Activated CD4-positive, alpha-beta memory T cell treated with anti-CD3 and anti-CD28 coated beads for 36 hours (primary cell): ENCODE measurements around the gene CNNM2. TPM values are rescaled to one million over a fixed set of nuclear protein-coding genes. Genes with fewer than 3 reads are reported as not detected.
"Not testable (repeated sequence)": the region's sequence is repeated elsewhere in the genome, so short reads cannot be mapped to it uniquely, and the experiment has no call there.

Experiments
- CTCF ChIA-PET: fragments of 350-600 bp; sonication (Branson Sonifier 250); formaldehyde crosslinking; loops from one replicate; lab custom pipeline; 2021; ENCODE audit warnings: antibody characterized with exemption, inconsistent platforms; lab: Charles Lee
- POLR2A ChIA-PET: fragments of 350-600 bp; sonication (Branson Sonifier 250); formaldehyde crosslinking; loops from one replicate; lab custom pipeline; 2021; ENCODE audit warnings: antibody characterized with exemption; lab: Charles Lee
- DNase-seq: peaks from one replicate; pipeline ENCODE4 v3.0.0-alpha.2; 2020
- H3K27ac Mint-ChIP-seq: one replicate; pipeline ENCODE4 v1.8.0; 2021; ENCODE audit warnings: mixed read lengths
- H3K27me3 Mint-ChIP-seq: one replicate; pipeline ENCODE4 v1.8.0; 2021; ENCODE audit warnings: mixed read lengths
- H3K36me3 Mint-ChIP-seq: one replicate; pipeline ENCODE4 v1.8.0; 2021; ENCODE audit warnings: mixed read lengths
- H3K4me1 Mint-ChIP-seq: one replicate; pipeline ENCODE4 v1.8.0; 2021; ENCODE audit warnings: low read depth, mixed read lengths
- H3K4me3 Mint-ChIP-seq: one replicate; pipeline ENCODE4 v1.8.0; 2021; ENCODE audit warnings: mild to moderate bottlenecking, mixed read lengths
- H3K9me3 Mint-ChIP-seq: one replicate; pipeline ENCODE4 v1.8.0; 2021; ENCODE audit warnings: mixed read lengths
- intact Hi-C: fragments of 100-400 bp; cut with micrococcal nuclease; formaldehyde crosslinking; loops from one replicate; pipeline ENCODE4 v1.15.1; 2023
- total RNA-seq, 2 experiments: library from RNA; stranded (reverse); gene quantifications; one replicate each; pipeline ENCODE4 v1.2.3, GENCODE V29; 2021

Gene CNNM2
- total RNA-seq, 2 experiments from 2014 or later: 4.0 to 4.2 TPM

DNA sequence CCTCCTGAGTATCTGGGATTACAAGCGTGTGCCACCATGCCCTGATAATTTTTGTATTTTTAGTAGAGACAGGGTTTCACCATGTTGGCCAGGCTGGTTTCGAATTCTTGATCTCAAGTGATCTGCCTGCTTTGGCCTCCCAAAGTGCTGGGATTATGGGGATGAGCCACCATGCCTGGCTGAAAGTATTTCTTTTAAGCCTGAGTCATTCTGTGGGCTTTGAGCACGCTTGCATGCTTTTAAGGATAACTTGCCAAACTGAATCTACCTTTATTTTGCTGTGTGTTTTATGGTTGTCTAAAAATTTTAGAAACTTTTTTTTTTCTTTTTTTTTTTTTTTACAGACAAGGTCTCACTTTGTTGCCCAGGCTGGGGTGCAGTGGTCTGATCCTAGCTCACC lies 33.2 kb downstream of the CNNM2 start:
- no peaks in the 10 kb centered on the region for H3K4me1 Mint-ChIP-seq
- H3K9me3 Mint-ChIP-seq: no peaks in the 10 kb centered on the region
- intact Hi-C loops: no loop called here
- no peaks in the 10 kb centered on the region for H3K36me3 Mint-ChIP-seq
- H3K27ac Mint-ChIP-seq: no peak overlapping the region
- ChIA-PET CTCF (no interaction called here), POLR2A (no interaction called here)
- H3K4me3 Mint-ChIP-seq: no peak overlapping the region
- DNase-seq: no peak
- H3K27me3 Mint-ChIP-seq: no peaks in the 10 kb centered on the region

- Mint-ChIP-seq H3K36me3 (no peaks in the 10 kb centered on the region), H3K27ac (no peak overlapping the region), H3K27me3 (no peaks in the 10 kb centered on the region), H3K4me3 (no peak overlapping the region), H3K9me3 (no peaks in the 10 kb centered on the region), H3K4me1 (no peaks in the 10 kb centered on the region)
- ChIA-PET CTCF (interaction anchor here (0.6 kb wide), 1 partner anchor 285 kb away, joined by 3 read pairs; no protein-coding TSS in a partner anchor), POLR2A (interaction anchor here (0.8 kb wide), 1 partner anchor 41 kb away, joined by 3 read pairs; the partner anchor contains the start of gene CNNM2)
- DNase-seq: no peak
- intact Hi-C loops: no loop called here
Observed at GRCh38 chr10:102959360-102959759, 41.3 kb downstream of the CNNM2 start.

- CTCF ChIA-PET: interaction anchor here (1.8 kb wide), 1 partner anchor 374 kb away, joined by 5 read pairs; no protein-coding TSS in a partner anchor
Observed at GRCh38 chr10:102960157-102960556, 42.1 kb downstream of the CNNM2 start.

DNA sequence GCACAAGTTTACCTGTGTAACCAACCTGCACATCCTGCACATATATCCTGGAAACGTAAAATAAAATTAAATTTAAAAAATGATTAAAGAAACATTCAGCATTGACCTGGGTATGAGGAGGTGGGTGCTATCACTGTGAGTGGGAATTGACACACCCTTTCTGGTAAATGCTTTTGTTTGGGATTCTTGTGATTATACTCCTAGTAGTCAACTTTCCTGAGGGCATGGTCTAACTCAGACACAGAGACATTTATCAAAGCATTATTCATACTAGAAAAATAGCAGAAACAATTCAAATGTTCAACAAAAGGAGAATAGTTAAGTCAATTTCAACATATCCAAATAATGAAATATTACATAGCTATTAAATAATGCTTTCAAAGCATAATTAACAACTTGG lies 44.2 kb downstream of the CNNM2 start:
- intact Hi-C loops: no loop called here
- no peak overlapping the region for H3K4me3 Mint-ChIP-seq
- ChIA-PET POLR2A (no interaction called here), CTCF (no interaction called here)
- H3K27me3 Mint-ChIP-seq: no peaks in the 10 kb centered on the region
- H3K4me1 Mint-ChIP-seq: no peaks in the 10 kb centered on the region
- no peaks in the 10 kb centered on the region for H3K36me3 Mint-ChIP-seq
- no peaks in the 10 kb centered on the region for H3K9me3 Mint-ChIP-seq
- no peak for DNase-seq
- H3K27ac Mint-ChIP-seq: no peak overlapping the region

More at GRCh38 chr10:102960157-102960556, 42.1 kb downstream of the CNNM2 start:
- intact Hi-C loops: no loop called here
- DNase-seq: no peak
- POLR2A ChIA-PET: interaction anchor here (0.5 kb wide), 1 partner anchor 11 kb away, joined by 3 read pairs; no protein-coding TSS in a partner anchor
- no peaks in the 10 kb centered on the region for H3K36me3 Mint-ChIP-seq
- no peaks in the 10 kb centered on the region for H3K4me1 Mint-ChIP-seq
- H3K27me3 Mint-ChIP-seq: no peaks in the 10 kb centered on the region
- H3K9me3 Mint-ChIP-seq: no peaks in the 10 kb centered on the region
- no peak overlapping the region for H3K4me3 Mint-ChIP-seq
- H3K27ac Mint-ChIP-seq: no peak overlapping the region

GRCh38 chr10:102962951-102963755 lies 45.1 kb downstream of the CNNM2 start:
- POLR2A ChIA-PET: no interaction called here
- intact Hi-C loops: no loop called here

GRCh38 chr10:102963756-102964025 lies 45.6 kb downstream of the CNNM2 start:
- no peaks in the 10 kb centered on the region for H3K36me3 Mint-ChIP-seq
- H3K4me3 Mint-ChIP-seq: no peak overlapping the region
- no peak overlapping the region for H3K27ac Mint-ChIP-seq
- no peaks in the 10 kb centered on the region for H3K27me3 Mint-ChIP-seq
- H3K4me1 Mint-ChIP-seq: no peaks in the 10 kb centered on the region
- DNase-seq: no peak
- POLR2A ChIA-PET: no interaction called here
- no peaks in the 10 kb centered on the region for H3K9me3 Mint-ChIP-seq
- CTCF ChIA-PET: no interaction called here
- intact Hi-C loops: no loop called here

More at GRCh38 chr10:102962951-102963755, 45.1 kb downstream of the CNNM2 start:
- Mint-ChIP-seq H3K4me1 (no peaks in the 10 kb centered on the region), H3K36me3 (no peaks in the 10 kb centered on the region), H3K4me3 (no peak overlapping the region), H3K9me3 (no peaks in the 10 kb centered on the region), H3K27ac (no peak overlapping the region), H3K27me3 (no peaks in the 10 kb centered on the region)
- DNase-seq: no peak
- CTCF ChIA-PET: no interaction called here

DNA sequence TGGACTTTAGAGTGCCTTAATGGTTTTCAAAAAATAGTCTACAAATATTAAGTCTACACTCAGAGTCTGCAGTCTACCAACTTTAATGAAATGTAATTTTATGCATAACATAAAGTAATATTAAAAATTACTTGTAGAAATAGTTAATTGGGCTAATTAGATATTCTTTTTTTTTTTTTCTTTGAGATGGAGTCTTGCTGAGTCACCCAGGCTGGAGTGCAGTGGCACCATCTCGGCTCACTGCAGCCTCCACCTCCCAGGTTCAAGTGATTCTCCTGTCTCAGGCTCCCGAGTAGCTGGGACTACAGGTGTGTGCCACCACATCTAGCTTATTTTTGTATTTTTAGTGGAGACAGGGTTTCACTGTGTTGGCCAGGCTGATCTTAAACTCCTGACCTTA lies 46.0 kb downstream of the CNNM2 start:
- H3K4me3 Mint-ChIP-seq, H3K27ac Mint-ChIP-seq, intact Hi-C loops, H3K27me3 Mint-ChIP-seq, DNase-seq, H3K9me3 Mint-ChIP-seq, CTCF ChIA-PET, H3K4me1 Mint-ChIP-seq, H3K36me3 Mint-ChIP-seq, POLR2A ChIA-PET: not testable (repeated sequence)

GRCh38 chr10:102964713-102965112 lies 46.6 kb downstream of the CNNM2 start:
- no peak overlapping the region for H3K27ac Mint-ChIP-seq
- no peaks in the 10 kb centered on the region for H3K27me3 Mint-ChIP-seq
- no peaks in the 10 kb centered on the region for H3K9me3 Mint-ChIP-seq
- no peaks in the 10 kb centered on the region for H3K4me1 Mint-ChIP-seq
- intact Hi-C loops: no loop called here
- DNase-seq: no peak
- no peaks in the 10 kb centered on the region for H3K36me3 Mint-ChIP-seq
- POLR2A ChIA-PET: no interaction called here
- CTCF ChIA-PET: no interaction called here
- no peak overlapping the region for H3K4me3 Mint-ChIP-seq

DNA sequence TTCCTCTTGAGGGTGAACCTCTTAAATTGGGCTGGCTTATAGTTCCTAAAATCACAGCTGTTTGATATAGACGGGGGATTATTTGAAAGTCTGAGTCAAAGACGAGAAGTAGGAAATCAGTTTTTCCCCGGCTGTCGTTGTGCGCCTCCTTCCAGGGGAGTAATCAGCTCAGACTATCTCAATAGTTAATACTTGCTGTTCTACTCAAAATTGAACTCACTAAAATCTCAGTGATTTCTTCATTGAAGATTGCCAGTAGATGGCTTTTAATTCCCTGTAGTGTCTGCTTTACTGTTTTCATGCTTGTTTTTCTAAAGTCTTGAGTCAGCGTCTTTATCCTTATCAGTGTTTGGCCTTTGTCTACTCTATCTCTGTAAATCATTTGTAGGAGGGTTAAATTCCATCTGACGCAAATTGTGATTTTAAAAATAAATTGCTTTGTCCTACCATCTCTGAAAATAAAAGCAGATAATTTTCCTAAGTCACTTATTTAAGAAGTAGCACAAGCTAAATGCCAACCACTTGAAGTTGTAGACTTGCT lies 47.3 kb downstream of the CNNM2 start:
- H3K4me1 Mint-ChIP-seq: no peaks in the 10 kb centered on the region
- intact Hi-C loops: no loop called here
- no peaks in the 10 kb centered on the region for H3K36me3 Mint-ChIP-seq
- H3K27me3 Mint-ChIP-seq: no peaks in the 10 kb centered on the region
- DNase-seq: no peak
- H3K4me3 Mint-ChIP-seq: no peak overlapping the region
- POLR2A ChIA-PET: no interaction called here
- CTCF ChIA-PET: no interaction called here
- H3K27ac Mint-ChIP-seq: no peak overlapping the region
- H3K9me3 Mint-ChIP-seq: no peaks in the 10 kb centered on the region

DNA sequence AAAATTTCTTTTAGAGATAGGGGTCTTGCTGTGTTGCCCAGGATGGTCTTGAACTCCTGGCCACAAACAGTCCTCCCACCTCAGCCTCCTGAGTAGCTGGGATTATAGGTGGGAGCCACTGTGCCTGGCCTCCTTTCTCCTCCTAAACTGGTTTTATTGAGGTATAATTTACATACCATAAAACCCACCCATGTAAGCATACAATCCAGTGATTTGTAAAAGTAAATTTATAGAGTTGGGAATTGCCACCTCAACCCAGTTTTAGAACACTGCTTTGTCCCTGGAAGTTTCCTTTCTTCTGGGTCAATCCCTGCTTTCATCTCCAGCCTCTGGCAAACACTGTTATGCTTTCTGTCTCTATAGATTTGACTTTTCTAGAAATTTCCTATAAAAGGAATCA lies 49.0 kb downstream of the CNNM2 start:
- no peak for DNase-seq
- Mint-ChIP-seq H3K27me3 (no peaks in the 10 kb centered on the region), H3K9me3 (no peaks in the 10 kb centered on the region), H3K4me1 (no peaks in the 10 kb centered on the region), H3K27ac (no peak overlapping the region), H3K4me3 (no peak overlapping the region), H3K36me3 (no peaks in the 10 kb centered on the region)
- intact Hi-C loops: no loop called here
- POLR2A ChIA-PET: no interaction called here
- CTCF ChIA-PET: no interaction called here

DNA sequence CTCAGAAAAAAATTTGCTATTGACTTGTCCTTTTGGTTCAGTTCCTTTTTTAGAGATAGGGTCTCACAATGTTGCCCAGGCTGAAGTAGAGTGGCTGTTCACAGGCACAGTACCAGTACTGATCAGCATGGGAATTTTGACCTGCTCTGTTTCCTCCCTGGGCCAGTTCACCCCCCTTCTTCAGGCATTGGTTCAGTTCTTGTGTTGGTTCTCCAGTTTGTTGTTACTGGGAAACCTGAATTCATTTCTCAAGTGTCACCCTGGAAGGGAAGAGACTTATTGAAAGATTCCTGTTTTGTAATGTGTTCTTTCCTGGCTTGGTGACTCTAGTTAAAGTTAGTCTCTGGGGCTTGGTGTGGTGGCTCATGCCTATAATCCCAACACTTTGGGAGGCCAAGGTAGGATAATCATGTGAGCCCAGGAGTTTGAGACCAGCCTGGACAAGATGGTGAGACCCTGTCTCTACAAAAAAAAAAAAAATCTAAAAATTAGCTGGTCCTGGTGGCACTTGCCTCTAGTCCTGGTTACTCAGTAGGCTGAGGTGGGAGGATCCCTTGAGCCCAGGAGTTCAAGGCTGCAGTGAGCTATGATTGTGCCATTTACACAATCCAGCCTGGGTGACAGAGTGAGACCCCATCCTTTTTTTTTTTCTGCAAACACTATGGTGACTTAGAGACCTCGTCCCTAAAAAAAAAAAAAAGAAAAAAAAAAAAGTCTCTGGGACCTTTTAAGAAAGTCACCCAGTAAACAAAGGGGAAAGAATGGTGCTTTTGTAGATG lies 52.7 kb downstream of the CNNM2 start:
- H3K27me3 Mint-ChIP-seq: no peaks in the 10 kb centered on the region
- POLR2A ChIA-PET: interaction anchor here (0.6 kb wide), 1 partner anchor 11 kb away, joined by 3 read pairs; no protein-coding TSS in a partner anchor

More for the DNA sequence above, 52.7 kb downstream of the CNNM2 start:
- Mint-ChIP-seq H3K27ac (no peak overlapping the region), H3K9me3 (no peaks in the 10 kb centered on the region), H3K4me3 (no peak overlapping the region), H3K4me1 (no peaks in the 10 kb centered on the region), H3K36me3 (no peaks in the 10 kb centered on the region)
- intact Hi-C loops: no loop called here
- CTCF ChIA-PET: no interaction called here
- no peak for DNase-seq
